HG02852 (cell line): Measurements from ENCODE around the gene XBP1.
"Not testable (repeated sequence)": the region's sequence is repeated elsewhere in the genome, so short reads cannot be mapped to it uniquely, and the experiment has no call there.

Experiments used
- ATAC-seq: cut with Tn5 transposase; IDR thresholded peaks from one replicate; pipeline ENCODE4 v1.9.1; 2021; ENCODE audit warnings: mild to moderate bottlenecking, moderate library complexity; ENCODE audit not compliant: unreplicated experiment

XBP1 gene

GRCh38 chr22:28754512-28754911 is 45.9 kb downstream of the XBP1 start:
- ATAC-seq: not testable (repeated sequence)

DNA sequence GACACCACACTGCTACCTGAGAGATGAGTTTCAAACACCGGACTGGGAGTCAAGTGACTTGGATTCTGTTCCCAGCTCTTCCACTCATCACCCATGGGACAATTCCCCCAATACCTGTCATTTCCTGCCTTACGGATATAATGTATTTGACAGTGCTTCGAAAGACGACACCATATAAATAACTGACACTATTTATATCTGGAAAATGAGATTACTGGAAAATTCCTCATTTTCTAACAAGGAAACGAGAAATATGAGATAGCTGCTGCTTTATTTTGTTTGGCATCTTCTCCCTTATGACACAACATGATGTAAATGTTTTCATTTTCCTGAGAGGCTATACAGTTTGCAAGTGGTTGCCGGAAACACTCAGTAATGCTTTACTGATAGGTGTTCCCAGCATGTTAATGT is 49.9 kb downstream of the XBP1 start:
- ATAC-seq: no peak
